Suprapubic skin (tissue), 4 donors: ENCODE results near the gene HSPA8. TPM values are rescaled to one million over a fixed set of nuclear protein-coding genes. Genes with fewer than 3 reads are reported as not detected.
A peak's percentile ranks its signal among the peaks of the same experiment; 100 is the strongest.

Experiments
- DNase-seq, 2 donors: peaks; one replicate each; pipeline ENCODE4 v3.0.0-alpha.2; 2019; ENCODE audit warnings: low spot score in 2 of 2
- H3K27ac ChIP-seq: fragments of 200-600 bp; sonication (generic); one replicate; pipeline ENCODE4 v1.5.1; 2019
- H3K27me3 ChIP-seq: fragments of 200-600 bp; sonication (generic); one replicate; pipeline ENCODE4 v1.5.1; 2019
- H3K36me3 ChIP-seq: fragments of 200-600 bp; sonication (generic); one replicate; pipeline ENCODE4 v1.5.1; 2019
- H3K4me1 ChIP-seq: fragments of 200-600 bp; sonication (generic); one replicate; pipeline ENCODE4 v1.5.1; 2019
- H3K4me3 ChIP-seq: fragments of 200-600 bp; sonication (generic); one replicate; pipeline ENCODE4 v1.5.1; 2019; ENCODE audit warnings: mild to moderate bottlenecking
- H3K9me3 ChIP-seq: fragments of 200-600 bp; sonication (generic); one replicate; pipeline ENCODE4 v1.5.1; 2019
- EP300 ChIP-seq: sonication (generic); formaldehyde crosslinking; IDR thresholded peaks from one replicate; pipeline ENCODE4 v1.6.1; 2017; ENCODE audit warnings: antibody characterized with exemption
- POLR2A ChIP-seq, 2 donors: fragments of 450-650 bp; IDR thresholded peaks; one replicate each; pipeline ENCODE4 v1.6.1; 2017; ENCODE audit warnings: antibody characterized with exemption in 2 of 2, mild to moderate bottlenecking in 2 of 2, moderate library complexity in 2 of 2
- POLR2AphosphoS5 ChIP-seq, 3 donors: sonication (generic); formaldehyde crosslinking; IDR thresholded peaks; one replicate each; pipeline ENCODE4 v1.6.1; 2017; ENCODE audit warnings: antibody characterized with exemption in 3 of 3
- WGBS: methylation state at CpG from one replicate; pipeline ENCODE4 v1.1.5; 2018; 5-methylcytosine and 5-hydroxymethylcytosine counted together
- total RNA-seq, 4 donors: library from RNA; depleted of rRNA; stranded (reverse); fragments of >200 nt; gene quantifications; one replicate each; pipeline ENCODE4 v1.1.0, GENCODE V29; 2016
- TF ChIP-seq, protein P1 (sequence below), 2 donors: fragments of 200-600 bp in 1 of 2; fragments of 450-650 bp in 1 of 2; sonication (generic) in 1 of 2; IDR thresholded peaks; one replicate each; pipeline ENCODE4 v1.5.1; 2016 to 2019; ENCODE audit warnings: antibody characterized with exemption in 2 of 2, mild to moderate bottlenecking in 1 of 2, moderate library complexity in 1 of 2

The HSPA8 gene
- total RNA-seq, 4 donors from 2014 or later: 212 to 708 (median 560) TPM

DNA sequence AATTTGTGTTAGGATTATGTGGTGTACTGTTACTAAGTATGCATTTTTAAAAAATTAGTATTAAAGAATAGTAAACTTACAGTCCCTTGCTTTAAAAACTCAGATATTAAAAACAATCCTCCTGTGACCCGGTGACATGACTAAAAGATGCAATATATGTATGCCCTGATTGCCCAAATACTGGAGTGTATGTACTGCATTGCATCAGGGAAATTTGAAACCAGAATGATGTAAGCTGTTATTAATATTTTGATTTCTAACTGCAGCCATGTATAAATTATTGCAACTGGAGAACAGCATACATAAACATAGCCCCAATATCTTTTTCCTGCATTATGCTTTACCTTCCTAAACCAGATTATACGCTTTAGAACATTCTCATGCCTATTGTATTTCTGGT, 3.7 kb upstream of the HSPA8 start:
- DNase-seq: no peak
- Histone ChIP-seq H3K27ac (no peak overlapping the region), H3K9me3 (no peaks in the 10 kb centered on the region), H3K4me3 (no peak overlapping the region), H3K27me3 (no peaks in the 10 kb centered on the region), H3K36me3 (peaks cover under 1% of the 10 kb centered on the region), H3K4me1 (peaks cover 30% of the 10 kb centered on the region)
- TF ChIP-seq EP300 (no peak), POLR2A (IDR thresholded peaks at IDR 0.05) (no peak), POLR2AphosphoS5 (IDR thresholded peaks at IDR 0.05) (no peak)
- TF ChIP-seq, protein P1, sequence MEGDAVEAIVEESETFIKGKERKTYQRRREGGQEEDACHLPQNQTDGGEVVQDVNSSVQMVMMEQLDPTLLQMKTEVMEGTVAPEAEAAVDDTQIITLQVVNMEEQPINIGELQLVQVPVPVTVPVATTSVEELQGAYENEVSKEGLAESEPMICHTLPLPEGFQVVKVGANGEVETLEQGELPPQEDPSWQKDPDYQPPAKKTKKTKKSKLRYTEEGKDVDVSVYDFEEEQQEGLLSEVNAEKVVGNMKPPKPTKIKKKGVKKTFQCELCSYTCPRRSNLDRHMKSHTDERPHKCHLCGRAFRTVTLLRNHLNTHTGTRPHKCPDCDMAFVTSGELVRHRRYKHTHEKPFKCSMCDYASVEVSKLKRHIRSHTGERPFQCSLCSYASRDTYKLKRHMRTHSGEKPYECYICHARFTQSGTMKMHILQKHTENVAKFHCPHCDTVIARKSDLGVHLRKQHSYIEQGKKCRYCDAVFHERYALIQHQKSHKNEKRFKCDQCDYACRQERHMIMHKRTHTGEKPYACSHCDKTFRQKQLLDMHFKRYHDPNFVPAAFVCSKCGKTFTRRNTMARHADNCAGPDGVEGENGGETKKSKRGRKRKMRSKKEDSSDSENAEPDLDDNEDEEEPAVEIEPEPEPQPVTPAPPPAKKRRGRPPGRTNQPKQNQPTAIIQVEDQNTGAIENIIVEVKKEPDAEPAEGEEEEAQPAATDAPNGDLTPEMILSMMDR (IDR thresholded peaks at IDR 0.05): no peak
- 82% methylated on average over 2 of the region's 2 CpGs for WGBS

DNA sequence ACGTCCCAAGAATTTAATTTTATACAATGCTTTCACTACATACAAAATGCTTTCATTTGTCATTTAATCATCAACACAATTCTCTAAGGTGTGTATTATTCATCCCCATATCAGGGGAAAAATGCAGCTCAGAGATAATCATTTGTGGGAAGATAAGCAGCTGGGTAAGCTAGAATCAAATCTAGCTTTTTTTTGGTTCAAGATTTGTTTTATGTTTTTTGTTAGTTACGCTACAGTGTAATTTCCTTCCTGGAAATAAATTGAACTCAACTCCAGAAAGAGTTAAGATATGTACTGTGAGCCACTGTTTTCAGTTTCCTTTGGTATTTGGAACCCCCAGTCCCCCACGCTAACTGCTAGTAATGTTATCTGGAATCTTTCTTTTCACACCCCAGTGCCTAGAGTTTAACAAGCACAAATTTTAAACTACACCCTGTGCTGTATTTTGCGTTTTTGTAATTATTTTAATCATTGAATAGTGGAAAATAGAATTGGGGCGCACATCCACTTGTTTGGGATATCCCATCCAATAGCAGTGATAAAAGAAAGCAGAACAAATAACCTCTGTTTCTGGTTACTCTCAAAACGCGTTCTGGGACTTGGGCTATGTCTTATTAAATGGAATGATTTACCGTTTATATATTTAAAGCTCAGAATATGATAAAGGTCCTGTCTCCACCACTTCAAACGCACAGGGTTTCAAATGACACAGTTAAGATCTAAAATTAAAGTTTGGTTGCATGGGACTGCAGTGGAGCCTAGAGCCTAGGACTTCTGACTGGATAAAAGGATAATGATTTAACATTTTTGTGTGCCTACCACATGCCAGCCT, 2.1 kb upstream of the HSPA8 start:
- H3K27me3 ChIP-seq: no peaks in the 10 kb centered on the region
- TF ChIP-seq EP300 (no peak), POLR2AphosphoS5 (IDR thresholded peaks at IDR 0.05) (no peak), POLR2A (IDR thresholded peaks at IDR 0.05) (no peak)
- TF ChIP-seq, protein P1 (IDR thresholded peaks at IDR 0.05): no peak
- no peak for DNase-seq
- peaks cover 46% of the 10 kb centered on the region for H3K4me1 ChIP-seq
- no peaks in the 10 kb centered on the region for H3K9me3 ChIP-seq
- peaks cover 16% of the 10 kb centered on the region for H3K36me3 ChIP-seq
- peak overlapping the region; percentile 100 for H3K27ac ChIP-seq
- 43% methylated on average over 9 of the region's 9 CpGs for WGBS
- H3K4me3 ChIP-seq: peak overlapping the region; percentile 65

- peak in 1 of 2 donors; percentile 70 for DNase-seq
- H3K4me1 ChIP-seq: peaks cover 52% of the 10 kb centered on the region
- H3K36me3 ChIP-seq: peaks cover 25% of the 10 kb centered on the region
Observed at GRCh38 chr11:123062892-123063825, 1.2 kb upstream of the HSPA8 start.

DNA sequence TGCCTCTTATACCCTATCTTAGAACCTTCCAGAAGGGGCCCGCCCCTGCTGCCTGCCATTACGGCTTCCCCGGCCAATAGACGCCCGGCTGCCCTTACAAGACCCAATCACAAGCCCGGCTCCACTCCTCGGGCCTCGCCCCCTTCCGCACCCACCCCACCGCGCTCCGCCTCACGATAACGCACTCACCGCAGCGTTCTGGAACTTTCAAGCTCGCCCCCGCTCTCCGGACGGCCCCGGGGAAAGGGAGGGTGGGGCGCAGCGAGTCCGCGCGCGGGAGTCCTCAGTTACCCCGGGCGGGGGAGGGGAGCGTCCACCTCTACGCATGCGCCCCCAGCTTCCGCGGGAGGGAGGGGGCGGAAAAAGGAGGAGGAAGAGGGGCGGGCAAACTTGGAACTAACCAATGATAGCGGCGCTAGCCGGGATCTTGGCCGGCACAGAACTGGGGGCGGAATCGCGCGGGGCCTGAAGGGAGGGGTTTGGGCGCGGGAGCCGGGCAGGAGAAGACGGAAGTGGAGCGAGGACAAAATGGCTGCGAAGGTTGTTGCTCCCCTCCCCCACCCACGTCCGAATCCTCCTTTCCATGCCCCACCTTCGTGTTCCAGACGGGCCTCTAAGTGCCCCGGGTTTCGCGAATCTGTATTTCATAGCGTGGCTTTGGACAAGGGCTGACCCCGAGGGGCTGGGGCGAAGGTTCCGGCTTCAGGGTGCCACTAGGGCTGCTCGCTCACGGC, 389 bp upstream of the HSPA8 start:
- peak; percentile 100 for DNase-seq
- H3K27me3 ChIP-seq: no peaks in the 10 kb centered on the region
- under 1% methylated on average over 48 of the region's 63 CpGs for WGBS
- peak; percentile 10 to 25 for TF ChIP-seq POLR2A (IDR thresholded peaks at IDR 0.05)
- TF ChIP-seq, protein P1 (IDR thresholded peaks at IDR 0.05): no peak
- no peak for TF ChIP-seq EP300
- TF ChIP-seq POLR2AphosphoS5 (IDR thresholded peaks at IDR 0.05): peak in 2 of 3 donors; percentile 24 to 83
- peaks cover 34% of the 10 kb centered on the region for H3K36me3 ChIP-seq
- peak overlapping the region; percentile 65 for H3K4me3 ChIP-seq
- peak overlapping the region; percentile 100 for H3K27ac ChIP-seq
- H3K4me1 ChIP-seq: peaks cover 57% of the 10 kb centered on the region
- H3K9me3 ChIP-seq: no peaks in the 10 kb centered on the region

More at GRCh38 chr11:123062892-123063825, 1.2 kb upstream of the HSPA8 start:
- TF ChIP-seq, protein P1 (IDR thresholded peaks at IDR 0.05): no peak
- TF ChIP-seq POLR2A (IDR thresholded peaks at IDR 0.05) (no peak), POLR2AphosphoS5 (IDR thresholded peaks at IDR 0.05) (peak in 1 of 3 donors; percentile 24), EP300 (no peak)
- 6% methylated on average over 33 of the region's 37 CpGs for WGBS
- Histone ChIP-seq H3K27me3 (no peaks in the 10 kb centered on the region), H3K9me3 (no peaks in the 10 kb centered on the region), H3K27ac (peak overlapping the region; percentile 100), H3K4me3 (peak overlapping the region; percentile 65)
